ENCODE results near the gene ARPC1A. TPM values are rescaled to one million over a fixed set of nuclear protein-coding genes. Genes with fewer than 3 reads are reported as not detected.
"Not testable (repeated sequence)": the region's sequence is repeated elsewhere in the genome, so short reads cannot be mapped to it uniquely, and the experiment has no call there.

ARPC1A gene
- polyA plus RNA-seq, 1 of the 3 experiments (the other 2 are of a cell fraction), result 306 TPM

DNA sequence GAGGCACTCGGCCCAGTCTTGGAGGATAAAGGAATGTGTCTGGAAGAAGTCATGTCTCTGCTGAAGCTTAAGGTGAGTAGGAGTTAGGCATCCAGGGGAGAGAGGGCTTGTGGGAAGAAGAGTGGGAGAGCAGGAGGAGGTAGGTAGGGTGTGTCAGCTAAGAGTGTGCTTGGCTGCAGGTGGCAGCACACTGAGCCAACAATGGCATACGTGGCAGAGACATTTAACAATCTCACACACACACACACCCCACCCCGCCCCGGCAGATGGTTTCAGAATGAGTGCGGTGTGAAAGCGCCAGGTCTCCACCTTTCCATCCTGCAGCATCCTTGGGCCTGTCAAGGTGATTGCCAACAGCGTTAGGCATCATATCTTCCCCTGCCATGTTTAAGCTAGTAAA lies 11.2 kb upstream of the ARPC1A start:
- no peaks in the 10 kb centered on the region for H3K9me3 ChIP-seq
- no peak overlapping the region for H3K9ac ChIP-seq
- no peak overlapping the region for H2AFZ ChIP-seq (ENCODE audit: low read depth)
- H3K27me3 ChIP-seq (ENCODE audit: insufficient read depth), result no peaks in the 10 kb centered on the region
- CTCF ChIA-PET, result interaction anchor here (0.9 to 9.8 kb wide), 6 partner anchors 9 to 284 kb away, joined by 3 to 146 read pairs (median 14); no protein-coding TSS in a partner anchor
- H3K9me2 ChIP-seq, result no peaks in the 10 kb centered on the region
- H3K4me2 ChIP-seq, result no peak overlapping the region
- POLR2A ChIA-PET, result interaction anchor here (1.4 kb wide), 1 partner anchor 11 kb away, joined by 3 read pairs; the partner anchor contains the start of gene ARPC1A
- no peak for DNase-seq
- H3K4me3 ChIP-seq (ENCODE audit: low read depth in 2 of 2, low read length in 1 of 2), result no peak overlapping the region
- no peak for TF ChIP-seq TEAD4 (IDR thresholded peaks at IDR 0.05; ENCODE audit: borderline replicate concordance, insufficient read depth)
- TF ChIP-seq EP300 (IDR thresholded peaks at IDR 0.05; ENCODE audit: borderline replicate concordance in 1 of 2, low read depth in 1 of 2, low read length in 1 of 2), result no peak
- H3K4me1 ChIP-seq (ENCODE audit: control insufficient read depth in 1 of 2, insufficient read depth in 2 of 2, low read depth in 1 of 2, low read length in 1 of 2), result no peaks in the 10 kb centered on the region
- H3K79me2 ChIP-seq (ENCODE audit: insufficient read depth), result no peaks in the 10 kb centered on the region
- H3K27ac ChIP-seq (ENCODE audit: low read depth in 2 of 2, low read length in 1 of 2), result no peak overlapping the region
- H3F3A ChIP-seq (replicated peaks; ENCODE audit: insufficient read depth), result peaks cover 4% of the 10 kb centered on the region
- WGBS (ENCODE audit: low lambda C conversion rate), result 87% methylated on average over 7 of the region's 7 CpGs
- H3K36me3 ChIP-seq (replicated peaks in 1 of 2; ENCODE audit: control insufficient read depth in 1 of 2, insufficient read depth in 2 of 2, low read length in 1 of 2), result peaks cover 0 to 5% of the 10 kb centered on the region in 2 experiments
- H4K20me1 ChIP-seq (ENCODE audit: insufficient read depth), result no peaks in the 10 kb centered on the region

- ChIA-PET CTCF (interaction anchor here (0.7 to 1.6 kb wide), 5 partner anchors 9 to 281 kb away, joined by 3 to 6 read pairs (median 3); no protein-coding TSS in a partner anchor), POLR2A (no interaction called here)
- DNase-seq, result no peak
- Histone ChIP-seq H3K27me3 (ENCODE audit: insufficient read depth) (no peaks in the 10 kb centered on the region), H3K9me3 (no peaks in the 10 kb centered on the region), H3K36me3 (replicated peaks in 1 of 2; ENCODE audit: control insufficient read depth in 1 of 2, insufficient read depth in 2 of 2, low read length in 1 of 2) (no peaks in the 10 kb centered on the region), H3K4me2 (no peak overlapping the region), H3K79me2 (ENCODE audit: insufficient read depth) (peaks cover 10% of the 10 kb centered on the region), H3F3A (replicated peaks; ENCODE audit: insufficient read depth) (no peaks in the 10 kb centered on the region), H3K9ac (no peak overlapping the region), H3K27ac (ENCODE audit: low read depth in 2 of 2, low read length in 1 of 2) (no peak overlapping the region), H4K20me1 (ENCODE audit: insufficient read depth) (no peaks in the 10 kb centered on the region), H3K4me1 (ENCODE audit: control insufficient read depth in 1 of 2, insufficient read depth in 2 of 2, low read depth in 1 of 2, low read length in 1 of 2) (peaks cover 0 to 4% of the 10 kb centered on the region in 2 experiments; a peak in 1 of 4 replicates), H2AFZ (ENCODE audit: low read depth) (no peak overlapping the region), H3K9me2 (no peaks in the 10 kb centered on the region), H3K4me3 (ENCODE audit: low read depth in 2 of 2, low read length in 1 of 2) (no peak overlapping the region)
- WGBS (ENCODE audit: low lambda C conversion rate), result 86% methylated on average over 4 of the region's 4 CpGs
- TF ChIP-seq MAX (IDR thresholded peaks at IDR 0.05; ENCODE audit: low read depth) (no peak), RCOR1 (IDR thresholded peaks at IDR 0.05; ENCODE audit: low read length) (no peak), TCF12 (IDR thresholded peaks at IDR 0.05) (no peak), TAF1 (IDR thresholded peaks at IDR 0.05; ENCODE audit: borderline replicate concordance, low read depth, low read length) (no peak), NFIC (IDR thresholded peaks at IDR 0.05; ENCODE audit: borderline replicate concordance) (no peak), RAD21 (IDR thresholded peaks at IDR 0.05; ENCODE audit: low read length) (no peak), YY1 (IDR thresholded peaks at IDR 0.05; ENCODE audit: low read depth) (no peak), MXI1 (IDR thresholded peaks at IDR 0.05; ENCODE audit: low read depth, low read length) (no peak), ZBTB33 (IDR thresholded peaks at IDR 0.05; ENCODE audit: borderline replicate concordance, low read depth) (no peak)
- TF ChIP-seq, protein P1, sequence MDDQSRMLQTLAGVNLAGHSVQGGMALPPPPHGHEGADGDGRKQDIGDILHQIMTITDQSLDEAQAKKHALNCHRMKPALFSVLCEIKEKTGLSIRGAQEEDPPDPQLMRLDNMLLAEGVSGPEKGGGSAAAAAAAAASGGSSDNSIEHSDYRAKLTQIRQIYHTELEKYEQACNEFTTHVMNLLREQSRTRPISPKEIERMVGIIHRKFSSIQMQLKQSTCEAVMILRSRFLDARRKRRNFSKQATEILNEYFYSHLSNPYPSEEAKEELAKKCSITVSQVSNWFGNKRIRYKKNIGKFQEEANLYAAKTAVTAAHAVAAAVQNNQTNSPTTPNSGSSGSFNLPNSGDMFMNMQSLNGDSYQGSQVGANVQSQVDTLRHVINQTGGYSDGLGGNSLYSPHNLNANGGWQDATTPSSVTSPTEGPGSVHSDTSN (IDR thresholded peaks at IDR 0.05), result no peak
These were observed 5.3 kb upstream of the ARPC1A start for GRCh38 chr7:99320371-99320770.

DNA sequence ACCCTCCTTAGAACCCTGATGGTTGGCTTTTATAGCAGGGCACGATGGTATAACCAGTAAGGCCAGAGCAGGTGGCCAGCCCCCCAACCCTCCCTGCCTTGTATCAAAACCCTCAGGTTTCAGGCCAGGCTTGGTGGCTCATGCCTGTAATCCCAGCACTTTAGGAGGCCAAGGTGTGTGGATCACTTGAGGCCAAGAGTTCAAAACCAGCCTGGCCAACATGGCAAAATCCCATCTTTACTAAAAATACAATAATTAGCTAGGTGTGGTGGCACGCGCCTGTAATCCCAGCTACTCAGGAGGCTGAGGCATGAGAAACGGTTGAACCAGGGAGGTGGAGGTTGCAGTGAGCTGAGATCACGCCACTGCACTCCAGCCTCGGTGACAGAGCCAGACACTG lies 3.0 kb upstream of the ARPC1A start:
- CTCF ChIA-PET, result interaction anchor here (1.0 to 3.2 kb wide), 3 partner anchors 9 to 284 kb away, joined by 3 to 25 read pairs (median 5); no protein-coding TSS in a partner anchor
- 97% methylated on average over 6 of the region's 6 CpGs for WGBS (ENCODE audit: low lambda C conversion rate)

More for the DNA sequence above, 3.0 kb upstream of the ARPC1A start:
- H3K4me2 ChIP-seq; H3K4me3 ChIP-seq (ENCODE audit: low read depth in 2 of 2, low read length in 1 of 2); H2AFZ ChIP-seq (ENCODE audit: low read depth); H3K4me1 ChIP-seq (ENCODE audit: control insufficient read depth in 1 of 2, insufficient read depth in 2 of 2, low read depth in 1 of 2, low read length in 1 of 2); H3K27me3 ChIP-seq (ENCODE audit: insufficient read depth); H3F3A ChIP-seq (replicated peaks; ENCODE audit: insufficient read depth); H3K36me3 ChIP-seq (replicated peaks in 1 of 2; ENCODE audit: control insufficient read depth in 1 of 2, insufficient read depth in 2 of 2, low read length in 1 of 2); DNase-seq; H3K27ac ChIP-seq (ENCODE audit: low read depth in 2 of 2, low read length in 1 of 2); POLR2A ChIA-PET; H4K20me1 ChIP-seq (ENCODE audit: insufficient read depth); H3K9me2 ChIP-seq; H3K9ac ChIP-seq; H3K9me3 ChIP-seq: not testable (repeated sequence)
- peaks cover 31% of the 10 kb centered on the region for H3K79me2 ChIP-seq (ENCODE audit: insufficient read depth)

Measured in SK-N-SH (cell line).